A673 (cell line): ENCODE data around the gene MED15. TPM values are rescaled to one million over a fixed set of nuclear protein-coding genes. Genes with fewer than 3 reads are reported as not detected.
"Not testable (repeated sequence)": the region's sequence is repeated elsewhere in the genome, so short reads cannot be mapped to it uniquely, and the experiment has no call there.

ENCODE experiments used
- BruUV-seq: library from RNA; stranded (reverse); fragments of 400-500 nt; replicated peaks from 2 replicates; lab custom pipeline; 2021; lab: Mats Ljungman, UMichigan
- CTCF ChIA-PET: fragments of 300-600 bp; sonication (Branson Sonifier 250); formaldehyde crosslinking; loops from one replicate; lab custom pipeline; 2022; ENCODE audit warnings: antibody characterized with exemption; lab: Charles Lee
- POLR2A ChIA-PET: fragments of 300-600 bp; sonication (Branson Sonifier 250); formaldehyde crosslinking; loops from one replicate; lab custom pipeline; 2022; ENCODE audit warnings: antibody characterized with exemption; ENCODE audit not compliant: low non-redundant PET; lab: Charles Lee
- DNase-seq: peaks from one replicate; pipeline ENCODE4 v3.0.0-alpha.2; 2015; ENCODE audit warnings: low spot score
- H3K27ac ChIP-seq: fragments of 200-600 bp; sonication (generic); 2 replicates; pipeline ENCODE4 v1.5.1; 2016; ENCODE audit warnings: mixed run types, low read depth, mild to moderate bottlenecking, mixed read lengths, antibody characterized with exemption, low read length; ENCODE audit not compliant: poor library complexity, severe bottlenecking
- H3K27me3 ChIP-seq: fragments of 200-600 bp; sonication (generic); replicated peaks from 2 replicates; pipeline ENCODE4 v1.6.1; 2017; ENCODE audit warnings: mixed run types, low read depth, mild to moderate bottlenecking, mixed read lengths, antibody characterized with exemption, low read length; ENCODE audit not compliant: insufficient read depth, poor library complexity
- H3K36me3 ChIP-seq: fragments of 200-600 bp; sonication (generic); 2 replicates; pipeline ENCODE4 v1.6.1; 2016; ENCODE audit warnings: mixed run types, mild to moderate bottlenecking, mixed read lengths, antibody characterized with exemption, low read length; ENCODE audit not compliant: insufficient read depth, poor library complexity, severe bottlenecking
- H3K4me1 ChIP-seq: fragments of 200-600 bp; sonication (generic); 2 replicates; pipeline ENCODE4 v1.6.1; 2017; ENCODE audit warnings: mixed run types, mild to moderate bottlenecking, mixed read lengths, antibody characterized with exemption, low read length; ENCODE audit not compliant: insufficient read depth, poor library complexity, severe bottlenecking
- H3K4me3 ChIP-seq: fragments of 200-600 bp; sonication (generic); 2 replicates; pipeline ENCODE4 v1.5.1; 2016; ENCODE audit warnings: low read depth, mixed run types, mild to moderate bottlenecking, mixed read lengths, low read length; ENCODE audit not compliant: poor library complexity, severe bottlenecking
- H3K9me3 ChIP-seq: fragments of 200-600 bp; sonication (generic); 2 replicates; pipeline ENCODE4 v1.6.1; 2016; ENCODE audit warnings: mixed run types, low read depth, mild to moderate bottlenecking, mixed read lengths, antibody characterized with exemption, low read length; ENCODE audit not compliant: poor library complexity, severe bottlenecking
- EZH2 ChIP-seq: fragments of 200-600 bp; sonication (generic); IDR thresholded peaks from 2 replicates; pipeline ENCODE4 v1.6.1; 2017; ENCODE audit warnings: borderline replicate concordance, low read depth, mild to moderate bottlenecking, mixed read lengths, antibody characterized with exemption, low read length; ENCODE audit not compliant: poor library complexity, severe bottlenecking
- intact Hi-C: fragments of 100-400 bp; cut with micrococcal nuclease; formaldehyde crosslinking; loops from one replicate; pipeline ENCODE4 v1.10.0; 2022; ENCODE audit not compliant: unreplicated experiment
- total RNA-seq: library from RNA; stranded (reverse); gene quantifications from 2 replicates; pipeline ENCODE4 v1.2.3, GENCODE V29; 2021
- TF ChIP-seq, protein P1 (sequence below): fragments of 300-800, 200-600 bp; sonication (generic); conservative IDR thresholded peaks from 2 replicates; pipeline ENCODE4 v1.5.1; 2017; ENCODE audit warnings: low read depth, mild to moderate bottlenecking, antibody characterized with exemption, low read length, moderate library complexity, mixed read lengths

The MED15 gene
- total RNA-seq, 1 experiment from 2014 or later = 96.2 TPM

DNA sequence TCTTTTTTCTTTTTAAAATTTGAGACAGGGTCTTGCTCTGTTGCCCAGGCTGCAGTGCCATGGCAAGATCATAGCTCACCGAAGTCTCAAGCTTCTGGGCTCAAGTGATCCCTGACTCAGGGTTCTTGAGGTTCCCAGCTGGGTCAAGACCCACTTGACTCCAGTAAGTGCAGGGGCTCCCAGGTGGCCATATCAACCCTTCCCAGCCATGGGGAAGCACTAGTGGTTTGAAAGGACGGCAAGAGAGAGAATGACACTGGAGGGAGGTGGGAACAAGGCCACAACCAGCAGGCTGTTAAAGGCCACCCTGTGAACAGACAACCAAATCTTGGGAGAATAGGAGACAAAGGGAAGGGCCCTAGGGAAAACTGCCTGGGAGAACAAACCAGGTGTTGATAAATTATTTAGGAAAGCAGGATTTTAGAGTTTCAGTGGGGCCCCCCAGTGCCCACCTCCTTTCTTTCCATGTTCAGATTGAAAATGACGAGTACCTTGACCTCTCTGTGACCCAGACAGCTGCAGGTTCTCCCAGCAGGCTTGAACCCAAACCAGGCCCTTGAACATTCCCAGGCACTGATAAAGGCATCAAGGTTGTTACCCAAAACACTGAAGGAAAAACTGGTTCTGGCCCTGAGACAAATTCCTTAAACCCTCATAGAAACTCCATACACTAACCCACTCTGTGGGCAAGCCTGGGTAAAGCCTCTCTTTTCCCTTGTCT is 40.6 kb upstream of the MED15 start:
- Histone ChIP-seq H3K27me3 (no peaks in the 10 kb centered on the region), H3K4me1 (no peaks in the 10 kb centered on the region), H3K27ac (no peak overlapping the region), H3K4me3 (no peak overlapping the region), H3K9me3 (no peaks in the 10 kb centered on the region), H3K36me3 (peaks cover 6% of the 10 kb centered on the region)
- no TSS peak for BruUV-seq
- ChIA-PET POLR2A (no interaction called here), CTCF (interaction anchor here (0.5 kb wide), 1 partner anchor 56 kb away, joined by 4 read pairs; no protein-coding TSS in a partner anchor)
- intact Hi-C loops = no loop called here
- TF ChIP-seq, protein P1, sequence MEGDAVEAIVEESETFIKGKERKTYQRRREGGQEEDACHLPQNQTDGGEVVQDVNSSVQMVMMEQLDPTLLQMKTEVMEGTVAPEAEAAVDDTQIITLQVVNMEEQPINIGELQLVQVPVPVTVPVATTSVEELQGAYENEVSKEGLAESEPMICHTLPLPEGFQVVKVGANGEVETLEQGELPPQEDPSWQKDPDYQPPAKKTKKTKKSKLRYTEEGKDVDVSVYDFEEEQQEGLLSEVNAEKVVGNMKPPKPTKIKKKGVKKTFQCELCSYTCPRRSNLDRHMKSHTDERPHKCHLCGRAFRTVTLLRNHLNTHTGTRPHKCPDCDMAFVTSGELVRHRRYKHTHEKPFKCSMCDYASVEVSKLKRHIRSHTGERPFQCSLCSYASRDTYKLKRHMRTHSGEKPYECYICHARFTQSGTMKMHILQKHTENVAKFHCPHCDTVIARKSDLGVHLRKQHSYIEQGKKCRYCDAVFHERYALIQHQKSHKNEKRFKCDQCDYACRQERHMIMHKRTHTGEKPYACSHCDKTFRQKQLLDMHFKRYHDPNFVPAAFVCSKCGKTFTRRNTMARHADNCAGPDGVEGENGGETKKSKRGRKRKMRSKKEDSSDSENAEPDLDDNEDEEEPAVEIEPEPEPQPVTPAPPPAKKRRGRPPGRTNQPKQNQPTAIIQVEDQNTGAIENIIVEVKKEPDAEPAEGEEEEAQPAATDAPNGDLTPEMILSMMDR = no peak
- TF ChIP-seq EZH2 = no peak
- no peak for DNase-seq

DNA sequence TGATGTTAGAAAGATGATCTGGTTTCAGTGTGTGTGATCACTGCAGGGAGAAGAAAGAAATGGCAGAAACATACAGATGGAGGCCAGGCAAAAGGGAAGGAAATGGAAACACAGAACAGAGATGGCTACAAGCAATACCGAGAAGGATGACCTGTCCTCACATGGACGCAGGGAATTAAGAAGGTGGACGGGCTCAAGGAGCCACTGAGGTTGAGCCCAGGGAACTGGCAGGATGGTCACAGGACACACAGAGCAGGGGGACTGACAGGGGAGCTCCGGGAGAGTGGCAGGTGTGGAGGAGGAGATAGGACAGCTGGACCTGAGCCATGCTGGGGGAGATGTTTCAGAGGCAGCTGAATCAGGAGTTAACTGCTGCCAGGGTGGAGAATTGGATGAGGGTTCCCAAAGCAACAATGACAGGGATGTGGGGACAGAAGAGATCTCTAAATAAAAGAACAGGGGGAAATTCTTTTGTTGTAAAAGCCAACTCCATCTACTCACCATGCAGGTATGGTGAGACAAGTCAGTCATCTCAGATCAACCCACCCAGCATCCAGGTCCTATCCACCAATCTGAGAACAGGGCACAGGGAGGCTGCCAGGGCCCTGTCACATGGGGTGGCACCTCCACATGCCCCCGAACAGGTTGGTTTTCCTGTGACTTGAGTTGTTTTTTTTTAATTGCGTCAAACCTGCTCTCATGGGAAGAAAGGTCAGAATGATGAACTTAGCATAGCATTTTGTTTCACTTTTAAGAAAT is 38.1 kb upstream of the MED15 start:
- no peak overlapping the region for H3K27ac ChIP-seq
- no peak for TF ChIP-seq EZH2
- TF ChIP-seq, protein P1 = no peak
- H3K4me1 ChIP-seq = no peaks in the 10 kb centered on the region
- peaks cover 6% of the 10 kb centered on the region for H3K36me3 ChIP-seq
- H3K4me3 ChIP-seq = no peak overlapping the region
- BruUV-seq = no TSS peak
- POLR2A ChIA-PET = no interaction called here
- CTCF ChIA-PET = no interaction called here
- intact Hi-C loops = no loop called here
- DNase-seq = no peak
- H3K27me3 ChIP-seq = no peaks in the 10 kb centered on the region
- H3K9me3 ChIP-seq = no peaks in the 10 kb centered on the region

DNA sequence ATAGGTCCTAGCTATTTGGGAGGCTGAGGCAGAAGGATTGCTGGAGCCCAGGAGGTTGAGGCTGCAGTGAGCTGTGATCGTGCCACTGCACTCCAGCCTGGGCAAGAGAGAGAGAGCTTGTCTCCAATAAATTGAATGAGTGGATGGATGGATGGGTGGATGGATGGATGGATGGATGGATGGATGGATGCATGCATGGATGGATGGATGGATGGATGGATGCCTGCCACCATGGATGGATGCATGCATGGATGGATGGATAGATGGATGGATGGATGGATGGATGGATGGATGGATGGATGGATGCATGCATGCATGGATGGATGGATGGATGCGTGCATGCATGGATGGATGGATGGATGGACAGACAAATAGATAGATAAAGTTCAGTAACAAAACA is 36.9 kb upstream of the MED15 start:
- DNase-seq, H3K27ac ChIP-seq, BruUV-seq, H3K4me1 ChIP-seq, POLR2A ChIA-PET, H3K4me3 ChIP-seq, H3K36me3 ChIP-seq, intact Hi-C loops, H3K9me3 ChIP-seq, H3K27me3 ChIP-seq: not testable (repeated sequence)
- CTCF ChIA-PET = interaction anchor here (0.5 kb wide), 1 partner anchor 25 kb away, joined by 6 read pairs; the partner anchor contains the start of gene KLHL22
